CD4-positive, alpha-beta T cell treated with Interleukin-15 for 4 hours (primary cell): ENCODE results near the gene AATK.

Experiments used
- DNase-seq: peaks from one replicate; pipeline ENCODE4 v3.0.0-alpha.2; 2020; ENCODE audit warnings: low spot score

The AATK gene

GRCh38 chr17:81127526-81128177, 38.4 kb downstream of the AATK start:
- no peak for DNase-seq

GRCh38 chr17:81127133-81127455, 38.9 kb downstream of the AATK start:
- DNase-seq: no peak

GRCh38 chr17:81126281-81127132, 39.5 kb downstream of the AATK start:
- no peak for DNase-seq

- no peak for DNase-seq
Measured at GRCh38 chr17:81125573-81126081, 40.4 kb downstream of the AATK start.

- no peak for DNase-seq
Measured at GRCh38 chr17:81124377-81124776, 41.6 kb downstream of the AATK start.

- DNase-seq: no peak
Measured at GRCh38 chr17:81123052-81124048, 42.7 kb downstream of the AATK start.

GRCh38 chr17:81121841-81122733, 43.9 kb downstream of the AATK start:
- no peak for DNase-seq

- no peak for DNase-seq
Measured at GRCh38 chr17:81120695-81121621, 45.1 kb downstream of the AATK start.

GRCh38 chr17:81120149-81120484, 45.9 kb downstream of the AATK start:
- no peak for DNase-seq

- DNase-seq: peak; percentile 79
Measured at GRCh38 chr17:81119223-81120148, 46.5 kb downstream of the AATK start.

- DNase-seq: no peak
Measured at GRCh38 chr17:81118308-81119221, 47.5 kb downstream of the AATK start.

GRCh38 chr17:81117672-81118198, 48.3 kb downstream of the AATK start:
- no peak for DNase-seq

- DNase-seq: no peak
Measured at GRCh38 chr17:81116704-81117103, 49.3 kb downstream of the AATK start.

- no peak for DNase-seq
Measured at GRCh38 chr17:81115749-81116464, 50.1 kb downstream of the AATK start.

- DNase-seq: no peak
Measured at GRCh38 chr17:81115219-81115618, 50.8 kb downstream of the AATK start.

- DNase-seq: no peak
Measured at GRCh38 chr17:81114351-81115093, 51.5 kb downstream of the AATK start.
